Measurements from ENCODE around the gene C1orf159.

Gene C1orf159

GRCh38 chr1:1092149-1092855 is 23.6 kb downstream of the C1orf159 start:
- no peak for DNase-seq (ENCODE audit: low read depth)

DNA sequence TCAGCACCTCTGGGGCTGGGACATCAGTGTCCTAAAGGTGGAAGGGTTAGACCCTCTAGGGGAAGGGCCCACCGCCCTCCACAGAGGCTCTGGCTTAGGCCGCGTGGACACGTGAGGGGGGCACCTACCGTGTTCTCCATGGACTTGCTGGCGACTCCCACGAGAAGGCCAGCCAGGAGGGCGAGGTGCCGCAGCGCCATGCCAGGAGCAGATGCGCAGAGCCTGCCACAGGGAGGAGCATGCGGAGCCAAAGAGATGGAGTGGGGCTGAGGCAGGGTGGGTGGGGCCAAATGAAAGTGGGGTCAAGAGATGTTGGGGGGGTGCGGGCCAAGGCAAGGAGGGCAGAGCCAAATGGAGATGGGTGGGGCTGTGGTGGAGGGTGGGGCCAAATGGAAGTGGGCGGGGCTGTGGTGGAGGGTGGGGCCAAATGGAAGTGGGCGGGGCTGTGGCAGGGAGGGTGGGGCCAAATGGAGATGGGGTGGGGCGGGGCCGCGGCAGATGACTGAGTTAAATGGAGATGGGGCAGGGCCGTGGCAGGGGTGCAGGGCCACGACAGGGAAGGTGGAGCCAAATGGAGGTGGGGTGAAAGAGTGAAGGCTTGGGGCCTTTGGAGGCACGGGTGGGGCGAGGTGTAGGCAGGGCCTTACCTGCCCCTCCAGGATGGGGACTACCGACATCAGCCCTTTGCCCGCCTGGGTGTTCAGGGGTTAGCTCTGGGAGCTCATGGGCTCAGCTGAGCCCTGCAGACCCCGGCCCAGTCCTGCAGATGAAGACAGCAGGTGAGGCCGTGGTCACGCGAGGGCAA is 24.3 kb downstream of the C1orf159 start:
- no peak for DNase-seq (ENCODE audit: low read depth)

DNA sequence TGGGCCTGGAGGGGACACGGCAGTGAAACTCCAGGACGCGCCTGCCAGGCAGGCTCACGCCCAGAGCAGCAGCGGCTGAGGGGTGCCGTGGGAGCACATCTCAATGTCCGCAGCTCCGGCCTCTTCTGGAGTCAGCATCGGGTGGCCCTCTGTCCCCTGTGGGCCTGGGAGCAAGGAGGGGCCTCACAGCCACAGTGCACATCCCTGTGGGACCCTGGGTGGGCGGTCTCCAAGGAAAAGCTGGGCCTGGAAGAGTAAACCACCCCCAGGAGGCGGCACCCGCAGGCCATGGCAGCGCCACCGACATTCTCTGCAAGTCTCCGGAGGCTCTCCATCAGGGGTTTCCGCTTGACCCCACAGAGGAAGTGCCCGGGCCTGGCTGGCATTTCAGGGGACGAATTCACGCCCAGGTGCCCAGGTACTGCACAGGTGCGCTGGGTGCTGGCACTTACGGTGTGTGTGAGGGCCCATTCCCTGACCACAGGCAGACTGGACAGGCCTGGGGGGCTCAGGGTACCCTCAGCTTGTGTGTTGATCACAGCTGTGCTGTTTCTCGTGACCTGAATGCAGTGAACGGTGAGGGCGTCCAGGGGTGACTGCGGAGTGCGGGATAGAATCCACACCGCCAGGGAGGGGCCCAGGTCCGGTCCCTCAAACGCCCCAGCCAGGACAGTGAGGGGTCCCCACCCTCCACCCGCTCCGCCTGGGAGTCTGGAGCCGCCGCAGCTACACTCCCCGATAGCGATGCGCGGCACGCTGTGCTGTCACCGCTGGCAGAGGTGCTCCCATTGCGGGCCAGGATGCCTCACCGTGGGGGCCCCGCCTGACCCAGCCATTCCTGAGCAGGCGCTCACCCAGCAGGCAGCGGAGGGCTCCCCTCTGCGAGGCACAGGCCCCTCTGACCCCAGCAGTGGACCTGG is 25.2 kb downstream of the C1orf159 start:
- no peak for DNase-seq (ENCODE audit: low read depth)

DNA sequence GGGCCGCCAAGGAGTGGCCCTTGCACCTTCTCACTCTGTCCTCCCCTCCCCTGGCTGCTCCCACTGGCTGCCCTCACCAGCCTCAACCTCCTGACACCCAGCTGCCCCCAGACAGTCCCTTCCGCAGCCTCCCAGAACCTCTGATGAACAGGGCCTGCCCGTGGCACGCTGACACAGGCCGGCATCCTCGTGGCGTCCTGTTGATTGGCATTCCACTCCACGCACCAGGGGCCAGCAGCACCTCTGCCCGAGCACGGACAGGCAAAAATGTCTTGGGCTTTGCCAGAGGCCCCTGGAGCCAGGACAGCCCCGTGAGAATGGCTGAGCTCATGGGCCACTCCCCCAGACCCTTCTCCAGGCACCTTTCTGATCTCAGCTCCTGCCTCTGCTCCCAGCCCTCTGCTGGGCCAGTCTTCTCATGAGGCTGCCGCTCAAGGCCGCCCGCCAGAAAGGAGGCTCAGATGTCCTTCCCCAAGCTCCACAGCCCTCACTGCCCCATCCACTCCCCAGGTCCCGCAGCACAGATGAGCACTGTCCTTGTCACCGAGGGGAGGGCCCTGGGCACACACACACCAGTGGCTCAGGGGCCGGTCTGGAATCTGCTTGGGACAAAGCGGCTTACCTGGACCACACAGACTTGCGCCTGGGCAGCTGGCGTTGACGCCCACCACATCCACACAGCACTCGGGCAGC is 26.0 kb downstream of the C1orf159 start:
- DNase-seq (ENCODE audit: low read depth) = no peak

DNA sequence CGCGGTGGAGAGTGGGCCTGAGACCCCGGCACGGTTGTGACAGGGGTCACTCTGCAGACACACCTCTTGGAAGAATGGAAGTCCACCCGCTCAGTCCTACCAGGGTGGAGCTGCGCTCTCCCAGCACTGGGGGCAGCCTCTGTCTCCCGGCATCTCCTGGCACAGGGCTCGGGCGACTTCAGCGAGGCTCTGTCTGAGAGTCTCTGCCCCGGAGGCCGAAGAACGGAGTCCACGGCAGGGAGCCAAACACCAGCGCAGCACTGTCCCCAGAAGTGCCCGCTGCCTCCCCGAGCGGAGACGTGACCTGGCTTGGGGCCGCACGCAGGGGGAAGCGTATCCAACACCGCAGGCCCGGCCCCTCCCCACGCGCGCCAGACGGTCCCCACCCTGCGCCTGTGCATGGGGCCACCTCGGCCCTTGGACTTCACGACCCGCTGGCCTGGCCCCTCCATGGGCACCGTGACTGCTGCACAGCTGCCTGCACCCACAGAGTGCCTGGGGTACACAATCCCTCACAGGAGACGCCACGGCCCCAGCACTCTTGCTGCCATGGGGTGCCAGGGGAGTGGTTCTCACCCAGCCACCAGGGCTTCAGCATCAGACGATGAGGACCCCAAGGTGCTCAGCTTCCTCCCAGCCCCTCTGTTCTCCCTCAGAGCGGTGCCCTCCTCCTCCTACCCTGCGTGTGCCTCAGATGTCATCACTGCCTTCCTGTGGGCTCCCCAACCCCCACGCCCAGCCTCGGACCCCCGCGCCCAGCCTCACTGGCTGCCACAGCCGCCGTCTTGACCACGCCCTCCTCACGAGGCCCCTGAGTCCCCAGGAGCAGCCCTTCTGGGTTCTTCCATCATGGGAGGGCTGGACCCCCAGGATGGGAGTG is 26.8 kb downstream of the C1orf159 start:
- DNase-seq (ENCODE audit: low read depth) = no peak

GRCh38 chr1:1088029-1088800 is 27.7 kb downstream of the C1orf159 start:
- DNase-seq (ENCODE audit: low read depth) = no peak

GRCh38 chr1:1087351-1088028 is 28.4 kb downstream of the C1orf159 start:
- DNase-seq (ENCODE audit: low read depth) = no peak

- no peak for DNase-seq (ENCODE audit: low read depth)
Measured at GRCh38 chr1:1086911-1087341, 29.0 kb downstream of the C1orf159 start.

GRCh38 chr1:1085911-1086841 is 29.7 kb downstream of the C1orf159 start:
- DNase-seq (ENCODE audit: low read depth) = no peak

DNA sequence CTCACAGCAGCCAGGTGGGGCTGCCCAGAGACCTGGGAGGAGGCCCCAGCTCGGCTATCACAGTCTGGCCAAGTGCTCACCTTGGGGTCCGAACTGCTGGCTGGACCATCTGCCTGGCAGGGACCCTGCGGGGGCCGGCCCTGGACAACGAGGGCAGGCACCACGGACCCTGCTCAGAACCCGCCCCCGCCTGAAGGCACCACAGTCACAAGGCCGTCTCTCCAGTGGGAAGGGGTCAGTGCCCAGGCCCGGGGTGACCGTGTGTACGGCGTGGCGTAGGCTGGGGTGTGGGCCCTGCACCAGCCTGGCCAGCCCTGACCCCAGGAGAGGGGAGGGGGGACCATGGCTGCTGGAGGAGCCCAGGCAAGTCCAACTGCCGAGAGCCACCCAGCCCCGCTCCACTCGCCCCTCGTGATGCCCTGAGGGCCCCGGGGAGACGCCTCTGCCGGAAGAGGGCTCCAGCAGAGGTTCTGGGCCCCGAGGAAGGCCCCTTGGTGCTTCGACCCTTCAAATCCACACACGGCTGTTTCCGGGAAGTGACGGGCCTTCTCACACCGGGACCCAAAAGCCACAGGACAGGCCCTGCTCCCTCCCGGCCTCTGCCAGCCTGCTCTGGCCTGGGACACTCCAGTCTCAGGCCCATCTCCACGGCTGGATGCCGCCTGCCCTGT is 30.6 kb downstream of the C1orf159 start:
- no peak for DNase-seq (ENCODE audit: low read depth)

DNA sequence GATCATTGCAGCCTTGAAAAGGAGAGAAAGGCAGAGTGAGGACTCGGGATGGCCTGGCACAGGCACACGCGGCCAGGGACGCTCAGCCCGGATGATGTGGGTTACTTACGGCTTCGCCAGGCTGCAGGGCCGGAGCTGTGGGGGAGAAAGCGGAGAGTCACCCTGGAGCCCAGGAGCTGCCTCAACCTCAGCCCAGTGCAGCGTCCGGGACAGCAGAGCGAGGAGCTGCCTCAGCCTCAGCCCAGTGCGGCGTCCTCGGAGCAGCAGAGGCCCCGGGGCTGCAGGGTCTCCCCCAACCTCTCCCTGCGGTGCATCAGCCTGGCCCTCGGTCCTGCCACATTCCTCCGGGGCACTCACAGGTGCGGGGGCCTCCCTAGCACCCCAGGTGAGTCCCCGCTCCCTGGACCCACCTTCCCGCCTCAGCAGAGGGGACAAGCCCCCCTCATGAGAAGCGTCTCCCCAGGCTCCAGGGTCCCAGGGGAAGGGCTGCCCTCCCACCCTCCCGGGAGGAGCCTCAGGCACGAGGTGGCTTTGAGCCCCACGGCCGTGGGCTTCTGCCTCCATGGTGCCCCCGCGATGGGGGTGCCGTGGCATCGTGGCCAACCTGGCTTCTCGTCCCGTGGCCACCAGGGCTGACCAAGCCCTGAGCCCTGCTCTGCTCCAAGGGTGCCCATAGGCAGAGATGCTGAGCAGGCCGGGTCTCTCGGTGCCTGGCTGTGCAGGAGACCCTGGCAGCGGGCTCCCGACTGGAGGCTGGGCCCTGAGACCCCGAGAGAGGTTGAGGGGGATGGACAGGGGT is 31.3 kb downstream of the C1orf159 start:
- DNase-seq (ENCODE audit: low read depth) = no peak

DNA sequence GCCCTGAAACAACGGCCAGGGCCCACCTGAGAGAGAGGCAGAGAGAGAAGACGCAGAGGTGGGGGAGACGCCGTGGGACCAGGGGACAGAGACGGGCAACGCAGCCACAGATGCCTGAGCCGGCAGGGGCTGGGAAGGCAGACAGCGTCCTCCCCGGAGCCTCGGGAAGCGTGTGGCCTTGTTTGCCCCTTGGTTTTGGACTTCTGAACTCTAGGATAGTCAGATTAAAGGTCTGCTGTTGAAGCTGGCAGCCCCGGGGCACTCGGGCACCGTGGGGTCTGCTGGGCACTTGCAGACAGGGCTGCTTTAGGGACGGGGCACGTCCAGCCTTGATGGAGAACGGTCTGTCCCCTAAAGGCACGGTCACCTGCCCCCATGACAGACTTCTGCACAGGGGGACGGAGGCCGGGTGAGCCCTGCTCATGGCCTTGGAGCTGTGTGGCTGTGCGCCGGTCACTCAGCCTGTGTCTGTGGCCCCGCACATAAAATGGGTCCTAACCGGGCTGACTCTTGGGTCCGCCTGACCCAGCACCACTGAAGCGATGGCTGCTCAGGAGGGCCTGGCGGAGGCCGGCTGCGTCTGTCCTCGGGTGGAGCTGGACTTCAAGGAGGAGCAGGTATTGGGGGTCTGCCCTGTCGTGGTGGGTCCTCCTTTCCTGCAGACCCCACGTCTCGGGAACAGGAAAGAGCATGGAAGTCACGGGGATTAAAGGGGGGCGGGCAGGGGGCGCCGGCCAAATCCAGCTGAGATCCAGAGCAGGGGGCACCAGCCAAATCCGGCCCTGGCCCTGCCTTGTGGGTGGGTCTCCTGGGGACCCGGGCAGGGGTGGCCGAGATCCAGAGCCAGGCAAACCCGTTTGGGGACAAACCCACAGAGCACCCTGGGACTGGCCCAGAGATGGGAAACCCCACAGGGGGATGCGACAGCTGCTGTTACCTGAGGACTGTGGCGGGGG is 32.2 kb downstream of the C1orf159 start:
- DNase-seq (ENCODE audit: low read depth) = no peak

GRCh38 chr1:1082776-1083415 is 33.0 kb downstream of the C1orf159 start:
- no peak for DNase-seq (ENCODE audit: low read depth)

- DNase-seq (ENCODE audit: low read depth) = no peak
Measured at GRCh38 chr1:1082239-1082775, 33.6 kb downstream of the C1orf159 start.
